T-helper 17 cell (primary cell): ENCODE data around the gene TAF11L14. TPM values are rescaled to one million over a fixed set of nuclear protein-coding genes. Genes with fewer than 3 reads are reported as not detected.
A peak's percentile ranks its signal among the peaks of the same experiment; 100 is the strongest.
"Not testable (repeated sequence)": the region's sequence is repeated elsewhere in the genome, so short reads cannot be mapped to it uniquely, and the experiment has no call there.

ENCODE experiments used
- ATAC-seq: fragments of 150-1000 bp; cut with Tn5 transposase; 2 replicates; pipeline ENCODE4 v1.10.0; 2021; ENCODE audit warnings: mild to moderate bottlenecking, moderate library complexity
- DNase-seq, 3 donors: peaks; one replicate each; pipeline versions ENCODE4 v3.0.0 to v3.0.0-alpha.2; 2020 to 2021
- H3K9me3 ChIP-seq: one replicate; pipeline ENCODE4 v1.7.0; 2013; ENCODE audit warnings: low read length, mild to moderate bottlenecking; ENCODE audit not compliant: control insufficient read depth, poor library complexity, severe bottlenecking
- H3K27ac Mint-ChIP-seq: one replicate; pipeline ENCODE4 v1.8.0; 2022; ENCODE audit warnings: mild to moderate bottlenecking, moderate library complexity, mixed read lengths
- H3K27me3 Mint-ChIP-seq: one replicate; pipeline ENCODE4 v1.8.0; 2022; ENCODE audit warnings: mixed read lengths
- H3K36me3 Mint-ChIP-seq: one replicate; pipeline ENCODE4 v1.8.0; 2022; ENCODE audit warnings: low read depth, mixed read lengths
- H3K4me1 Mint-ChIP-seq: one replicate; pipeline ENCODE4 v1.8.0; 2022; ENCODE audit warnings: mild to moderate bottlenecking, mixed read lengths
- H3K4me3 Mint-ChIP-seq: one replicate; pipeline ENCODE4 v1.8.0; 2022; ENCODE audit warnings: mild to moderate bottlenecking, moderate library complexity, mixed read lengths
- total RNA-seq, 4 donors: library from RNA in 2 of 4; stranded (reverse) in 2 of 4; gene quantifications; one replicate each; pipeline ENCODE4 v1.2.3 and lab custom pipeline; 2022 to 2026

TAF11L14 gene
- not detected for total RNA-seq
- 0 reads per million in 2 donors for total RNA-seq (lab: John Stamatoyannopoulos, UW)

DNA sequence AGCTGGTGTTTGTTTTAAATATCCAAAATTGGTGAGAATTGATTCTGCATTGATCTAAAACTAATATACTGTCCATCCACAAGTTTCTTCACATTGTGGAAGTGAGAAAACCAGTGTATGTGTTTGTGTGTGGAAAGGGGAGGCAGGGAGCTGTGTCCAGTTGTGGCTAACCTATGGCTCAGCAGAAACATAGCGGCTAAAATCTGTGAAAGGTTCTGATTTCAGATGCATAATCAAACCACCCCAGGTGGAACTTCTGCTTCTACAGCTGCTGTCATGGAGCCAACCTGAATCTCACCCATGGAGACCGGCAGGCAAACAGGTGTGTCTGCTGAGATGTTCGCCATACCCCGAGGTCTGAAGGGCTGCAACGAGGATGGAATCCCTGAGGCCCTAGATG, at the start of gene TAF11L14:
Gene TAF11L14 (plus strand): TSS at position 301 of the 400 bp plus-strand sequence.
- H3K27ac Mint-ChIP-seq: no peak within 1 kb of the TSS
- H3K36me3 Mint-ChIP-seq: no peaks in the 10 kb centered on the region
- H3K4me3 Mint-ChIP-seq: no peak within 1 kb of the TSS
- ATAC-seq: no peak
- no peaks in the 10 kb centered on the region for H3K9me3 ChIP-seq
- DNase-seq: no peak
- H3K27me3 Mint-ChIP-seq: no peaks in the 10 kb centered on the region
- no peaks in the 10 kb centered on the region for H3K4me1 Mint-ChIP-seq

DNA sequence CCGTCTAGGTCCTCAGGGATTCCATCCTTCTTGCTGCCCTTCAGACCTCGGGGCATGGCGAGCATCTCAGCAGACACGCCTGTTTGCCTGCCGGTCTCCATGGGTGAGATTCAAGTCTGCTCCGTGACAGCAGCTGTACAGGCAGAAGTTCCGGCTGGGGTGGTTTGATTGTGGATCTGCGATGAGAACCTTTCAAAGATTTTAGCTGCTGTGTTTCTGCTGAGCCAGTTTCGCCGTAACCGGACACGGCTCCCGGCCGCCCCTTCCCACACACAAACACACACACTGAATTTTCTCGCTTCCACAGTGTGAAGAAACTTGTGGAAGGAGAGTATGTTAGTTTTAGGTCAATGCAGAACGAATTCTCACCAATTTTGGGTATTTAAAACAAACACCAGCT, 48.6 kb upstream of the TAF11L14 start, which contains the start of gene TAF11L7:
Gene TAF11L7 (minus strand): TSS at position 101 of the 400 bp plus-strand sequence.
- not testable (repeated sequence) for H3K36me3 Mint-ChIP-seq, DNase-seq, H3K4me1 Mint-ChIP-seq, H3K27ac Mint-ChIP-seq, H3K9me3 ChIP-seq, ATAC-seq, H3K4me3 Mint-ChIP-seq, H3K27me3 Mint-ChIP-seq

- DNase-seq, ATAC-seq, H3K4me1 Mint-ChIP-seq, H3K27ac Mint-ChIP-seq, H3K4me3 Mint-ChIP-seq, H3K9me3 ChIP-seq, H3K27me3 Mint-ChIP-seq, H3K36me3 Mint-ChIP-seq: not testable (repeated sequence)
Observed at GRCh38 chr5:17590860-17591259, 43.4 kb upstream of the TAF11L14 start, which contains the start of gene TAF11L8. Gene TAF11L8, minus strand, starts transcription at chr5:17590960.

DNA sequence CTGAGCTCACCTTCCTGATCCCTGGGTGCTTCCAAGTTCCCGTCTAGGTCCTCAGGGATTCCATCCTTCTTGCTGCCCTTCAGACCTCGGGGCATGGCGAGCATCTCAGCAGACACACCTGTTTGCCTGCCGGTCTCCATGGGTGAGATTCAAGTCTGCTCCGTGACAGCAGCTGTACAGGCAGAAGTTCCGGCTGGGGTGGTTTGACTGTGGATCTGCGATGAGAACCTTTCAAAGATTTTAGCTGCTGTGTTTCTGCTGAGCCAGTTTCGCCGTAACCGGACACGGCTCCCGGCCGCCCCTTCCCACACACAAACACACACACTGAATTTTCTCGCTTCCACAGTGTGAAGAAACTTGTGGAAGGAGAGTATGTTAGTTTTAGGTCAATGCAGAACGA, 40.0 kb upstream of the TAF11L14 start, which contains the start of gene TAF11L9:
Gene TAF11L9 (minus strand): TSS at position 140 of the 400 bp plus-strand sequence.
- H3K27me3 Mint-ChIP-seq, H3K36me3 Mint-ChIP-seq, H3K4me1 Mint-ChIP-seq, H3K9me3 ChIP-seq, H3K4me3 Mint-ChIP-seq, H3K27ac Mint-ChIP-seq, ATAC-seq: not testable (repeated sequence)
- peak in 1 of 3 donors; percentile 12 for DNase-seq

GRCh38 chr5:17597728-17598127, 36.5 kb upstream of the TAF11L14 start, which contains the start of gene TAF11L10:
Gene TAF11L10, minus strand, starts transcription at chr5:17597828.
- H3K4me3 Mint-ChIP-seq, DNase-seq, H3K36me3 Mint-ChIP-seq, H3K9me3 ChIP-seq, H3K27me3 Mint-ChIP-seq, H3K27ac Mint-ChIP-seq, H3K4me1 Mint-ChIP-seq, ATAC-seq: not testable (repeated sequence)

DNA sequence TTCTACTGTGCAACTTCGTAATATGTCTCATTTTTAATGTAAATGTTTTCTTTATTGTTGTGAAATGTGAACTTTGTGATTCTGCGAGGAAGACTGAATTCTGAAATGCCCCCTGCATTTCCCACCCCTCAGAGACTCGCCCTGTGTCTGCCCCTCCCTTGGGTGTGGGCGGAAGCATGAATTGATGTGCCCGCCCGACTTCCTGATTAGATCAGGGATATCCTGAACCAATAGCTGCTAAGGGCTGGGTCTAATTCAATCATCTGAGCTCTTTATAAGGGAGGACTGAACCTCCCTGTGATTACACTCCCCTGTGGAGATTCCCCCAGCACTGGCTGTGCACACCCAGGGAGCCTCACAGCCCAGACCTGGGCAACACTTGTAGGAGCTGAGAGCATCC, 30.4 kb upstream of the TAF11L14 start, which contains the start of gene TAF11L11:
Gene TAF11L11 (plus strand): TSS at position 304 of the 400 bp plus-strand sequence.
- not testable (repeated sequence) for H3K9me3 ChIP-seq, H3K27ac Mint-ChIP-seq, H3K36me3 Mint-ChIP-seq, H3K4me1 Mint-ChIP-seq, H3K27me3 Mint-ChIP-seq, DNase-seq, ATAC-seq, H3K4me3 Mint-ChIP-seq

- ATAC-seq (no peak), DNase-seq (no peak)
- no peaks in the 10 kb centered on the region for H3K36me3 Mint-ChIP-seq
- H3K9me3 ChIP-seq: no peaks in the 10 kb centered on the region
- H3K4me3 Mint-ChIP-seq: no peak overlapping the region
- H3K27ac Mint-ChIP-seq: no peak overlapping the region
- H3K27me3 Mint-ChIP-seq: no peaks in the 10 kb centered on the region
- H3K4me1 Mint-ChIP-seq: no peaks in the 10 kb centered on the region
Observed at GRCh38 chr5:17604951-17605350, 29.3 kb upstream of the TAF11L14 start.

DNA sequence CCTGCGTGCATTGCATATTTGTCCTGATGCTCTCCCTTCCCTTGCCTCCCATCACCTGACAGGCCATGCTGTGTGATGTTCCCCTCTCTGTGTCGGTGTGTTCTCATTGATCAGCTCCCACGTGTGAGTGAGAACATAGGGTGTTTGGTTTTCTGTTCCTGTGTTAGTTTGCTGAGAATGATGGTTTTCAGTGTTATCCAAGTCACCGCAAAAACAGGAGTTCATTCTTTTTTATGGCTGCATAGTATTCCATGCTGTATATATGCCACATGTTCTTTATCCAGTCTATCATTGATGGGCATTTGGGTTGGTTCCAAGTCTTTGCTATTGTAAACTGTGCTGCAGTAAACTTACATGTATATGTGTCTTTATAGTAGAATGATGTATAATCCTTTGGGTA, 26.8 kb upstream of the TAF11L14 start:
- not testable (repeated sequence) for ATAC-seq, H3K4me1 Mint-ChIP-seq, H3K27me3 Mint-ChIP-seq, H3K27ac Mint-ChIP-seq, H3K4me3 Mint-ChIP-seq, H3K9me3 ChIP-seq, DNase-seq, H3K36me3 Mint-ChIP-seq

- not testable (repeated sequence) for H3K4me3 Mint-ChIP-seq, H3K27ac Mint-ChIP-seq
Observed at GRCh38 chr5:17610092-17610491, 24.2 kb upstream of the TAF11L14 start, which contains the start of gene TAF11L12. Gene TAF11L12, plus strand, starts transcription at chr5:17610392.

DNA sequence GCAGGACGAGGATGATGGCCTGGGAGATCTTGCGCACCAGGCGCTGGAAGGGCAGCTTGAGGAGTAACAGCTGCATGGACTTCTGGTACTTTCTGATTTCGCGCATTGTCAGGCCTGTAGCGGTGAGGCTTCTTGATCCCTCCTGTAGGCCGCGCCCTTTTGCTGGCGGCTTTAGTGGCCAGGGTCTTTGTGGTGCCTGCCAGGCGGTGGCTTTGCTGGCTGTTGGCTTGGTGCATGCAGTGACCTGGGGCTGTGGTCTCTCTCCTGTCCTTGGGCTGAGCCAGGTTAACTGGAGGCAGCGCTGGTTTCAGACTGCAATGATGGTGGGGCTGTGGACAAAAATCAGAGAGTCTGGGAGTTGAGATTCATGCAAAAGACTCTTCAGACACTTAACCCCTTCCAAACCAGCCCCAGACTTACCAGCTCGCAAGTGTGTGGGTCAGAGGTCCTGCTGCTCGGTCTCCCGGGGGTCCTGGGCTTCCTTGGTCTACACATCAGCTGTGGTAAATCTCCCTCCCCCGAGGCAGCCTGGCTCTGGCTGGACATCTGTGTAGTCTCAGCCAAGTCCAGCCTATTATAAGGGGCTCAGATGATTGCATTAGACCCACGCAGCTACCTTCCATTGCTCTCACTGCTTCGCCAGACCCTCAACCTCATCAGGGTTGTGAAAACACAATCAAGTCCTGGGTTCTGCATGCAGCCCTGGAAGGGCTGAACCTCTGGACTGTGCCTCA, 19.2 kb upstream of the TAF11L14 start:
- no peaks in the 10 kb centered on the region for H3K27me3 Mint-ChIP-seq
- DNase-seq: no peak
- no peaks in the 10 kb centered on the region for H3K9me3 ChIP-seq
- H3K36me3 Mint-ChIP-seq: no peaks in the 10 kb centered on the region
- ATAC-seq: no peak
- H3K4me1 Mint-ChIP-seq: no peaks in the 10 kb centered on the region
- H3K27ac Mint-ChIP-seq: no peak overlapping the region
- no peak overlapping the region for H3K4me3 Mint-ChIP-seq

More at GRCh38 chr5:17610092-17610491, 24.2 kb upstream of the TAF11L14 start, which contains the start of gene TAF11L12:
- not testable (repeated sequence) for ATAC-seq, DNase-seq, H3K36me3 Mint-ChIP-seq, H3K9me3 ChIP-seq, H3K27me3 Mint-ChIP-seq, H3K4me1 Mint-ChIP-seq

DNA sequence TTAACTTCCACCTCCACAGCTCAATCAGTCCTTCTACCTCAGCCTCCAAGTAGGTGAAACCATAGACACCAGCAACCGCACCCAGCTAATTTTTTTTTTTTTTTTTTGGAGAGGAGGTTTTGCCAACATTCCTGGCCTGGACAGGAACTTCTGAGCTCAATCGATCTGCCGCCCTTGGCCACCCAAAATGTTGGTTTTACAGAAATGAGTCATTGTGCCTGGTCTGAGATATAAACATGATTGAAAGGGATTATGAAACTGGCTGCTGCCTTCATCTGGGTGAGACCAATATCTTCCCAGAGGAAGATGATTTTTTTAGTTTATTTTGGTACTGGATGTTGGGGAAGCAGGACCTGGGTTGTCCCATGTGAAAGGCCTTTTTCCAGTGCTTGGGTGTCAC, 14.9 kb upstream of the TAF11L14 start:
- no peaks in the 10 kb centered on the region for H3K36me3 Mint-ChIP-seq
- no peak overlapping the region for H3K4me3 Mint-ChIP-seq
- H3K27ac Mint-ChIP-seq: no peak overlapping the region
- H3K4me1 Mint-ChIP-seq: no peaks in the 10 kb centered on the region
- H3K27me3 Mint-ChIP-seq: no peaks in the 10 kb centered on the region
- ATAC-seq (no peak), DNase-seq (no peak)
- H3K9me3 ChIP-seq: no peaks in the 10 kb centered on the region

DNA sequence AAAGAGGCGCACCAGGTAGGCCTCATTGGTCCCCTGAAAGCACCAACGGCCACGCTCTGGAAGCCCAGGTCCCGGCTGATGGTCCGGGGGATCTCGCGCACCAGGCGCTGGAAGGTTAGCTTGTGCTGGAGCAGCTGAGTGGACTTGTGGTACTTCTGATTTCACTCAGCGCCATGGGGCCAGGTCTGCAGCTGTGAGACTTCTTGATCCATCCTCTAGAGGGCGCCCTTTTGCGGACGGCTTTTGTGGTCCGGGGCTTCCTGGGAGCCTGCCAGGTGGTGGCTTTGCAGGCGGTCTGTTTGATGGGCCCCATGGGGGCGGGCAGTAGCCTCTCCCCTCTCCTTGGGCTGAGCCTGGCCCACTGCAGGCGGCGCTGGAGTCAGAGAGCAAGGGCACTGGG, 13.6 kb upstream of the TAF11L14 start:
- Mint-ChIP-seq H3K4me1 (no peaks in the 10 kb centered on the region), H3K36me3 (no peaks in the 10 kb centered on the region), H3K4me3 (no peak overlapping the region), H3K27ac (no peak overlapping the region), H3K27me3 (no peaks in the 10 kb centered on the region)
- no peak for DNase-seq
- no peaks in the 10 kb centered on the region for H3K9me3 ChIP-seq
- ATAC-seq: no peak

GRCh38 chr5:17625686-17626085, 8.6 kb upstream of the TAF11L14 start:
- H3K4me1 Mint-ChIP-seq: no peaks in the 10 kb centered on the region
- H3K27me3 Mint-ChIP-seq: no peaks in the 10 kb centered on the region
- H3K36me3 Mint-ChIP-seq: no peaks in the 10 kb centered on the region
- H3K9me3 ChIP-seq: no peaks in the 10 kb centered on the region
- no peak overlapping the region for H3K27ac Mint-ChIP-seq
- H3K4me3 Mint-ChIP-seq: no peak overlapping the region
- no peak for ATAC-seq
- no peak for DNase-seq

- H3K27me3 Mint-ChIP-seq, DNase-seq, H3K36me3 Mint-ChIP-seq, H3K9me3 ChIP-seq, H3K4me3 Mint-ChIP-seq, H3K27ac Mint-ChIP-seq, H3K4me1 Mint-ChIP-seq, ATAC-seq: not testable (repeated sequence)
Observed at GRCh38 chr5:17631788-17632187, 2.5 kb upstream of the TAF11L14 start, which contains the start of gene TAF11L13. Gene TAF11L13, plus strand, starts transcription at chr5:17632088.
